ENCODE data around the gene KRTAP10-9. TPM values are rescaled to one million over a fixed set of nuclear protein-coding genes. Genes with fewer than 3 reads are reported as not detected.

KRTAP10-9 gene
- total and polyA plus RNA-seq, 2 donors (not counting 1 experiment from before 2014, with no cell fraction given) = not detected

- Histone ChIP-seq H3K9ac (ENCODE audit: insufficient read depth, low read length) (no peak overlapping the region), H3K36me3 (ENCODE audit: control insufficient read depth, insufficient read depth, low read length) (no peaks in the 10 kb centered on the region), H3K27me3 (ENCODE audit: control insufficient read depth, insufficient read depth, low read length) (no peaks in the 10 kb centered on the region), H2AFZ (ENCODE audit: low read length) (no peak overlapping the region), H4K20me1 (ENCODE audit: control insufficient read depth, extremely low read depth, insufficient read depth, low read length) (no peaks in the 10 kb centered on the region), H3K4me2 (ENCODE audit: extremely low read depth, insufficient read depth, low read length) (no peak overlapping the region), H3K27ac (ENCODE audit: insufficient read depth, low read length) (no peak overlapping the region), H3K4me1 (ENCODE audit: control insufficient read depth, extremely low read depth, insufficient read depth, low read length) (no peaks in the 10 kb centered on the region), H3K9me3 (ENCODE audit: control insufficient read depth, insufficient read depth, low read depth, low read length) (no peaks in the 10 kb centered on the region), H3K4me3 (replicated peaks in 1 of 4; ENCODE audit: control extremely low read depth in 1 of 4, insufficient read depth in 1 of 4, low read depth in 3 of 4, low read length in 4 of 4) (no peak overlapping the region), H3K79me2 (ENCODE audit: control insufficient read depth, insufficient read depth, low read length) (no peaks in the 10 kb centered on the region)
- TF ChIP-seq EZH2 (IDR thresholded peaks at IDR 0.05; ENCODE audit: low read length, missing control alignments) (no peak), CTCF (conservative IDR thresholded peaks at IDR 0.05 in 1 of 2, IDR thresholded peaks at IDR 0.05 in 1 of 2; ENCODE audit: low read depth in 1 of 2, low read length in 2 of 2) (no peak)
- no peak for DNase-seq (ENCODE audit: low read depth in 2 of 2)
Measured at GRCh38 chr21:44615466-44615865, 11.4 kb upstream of the KRTAP10-9 start.

- Histone ChIP-seq H3K36me3 (ENCODE audit: control insufficient read depth, insufficient read depth, low read length) (no peaks in the 10 kb centered on the region), H3K4me3 (replicated peaks in 1 of 4; ENCODE audit: control extremely low read depth in 1 of 4, insufficient read depth in 1 of 4, low read depth in 3 of 4, low read length in 4 of 4) (no peak overlapping the region), H3K79me2 (ENCODE audit: control insufficient read depth, insufficient read depth, low read length) (no peaks in the 10 kb centered on the region), H3K27ac (ENCODE audit: insufficient read depth, low read length) (no peak overlapping the region), H2AFZ (ENCODE audit: low read length) (no peak overlapping the region), H3K27me3 (ENCODE audit: control insufficient read depth, insufficient read depth, low read length) (no peaks in the 10 kb centered on the region), H3K4me2 (ENCODE audit: extremely low read depth, insufficient read depth, low read length) (no peak overlapping the region), H3K4me1 (ENCODE audit: control insufficient read depth, extremely low read depth, insufficient read depth, low read length) (no peaks in the 10 kb centered on the region), H4K20me1 (ENCODE audit: control insufficient read depth, extremely low read depth, insufficient read depth, low read length) (no peaks in the 10 kb centered on the region), H3K9ac (ENCODE audit: insufficient read depth, low read length) (no peak overlapping the region), H3K9me3 (ENCODE audit: control insufficient read depth, insufficient read depth, low read depth, low read length) (no peaks in the 10 kb centered on the region)
- TF ChIP-seq EZH2 (IDR thresholded peaks at IDR 0.05; ENCODE audit: low read length, missing control alignments) = no peak
- TF ChIP-seq CTCF (conservative IDR thresholded peaks at IDR 0.05 in 1 of 2, IDR thresholded peaks at IDR 0.05 in 1 of 2; ENCODE audit: low read depth in 1 of 2, low read length in 2 of 2) = no peak
- DNase-seq (ENCODE audit: low read depth in 2 of 2) = no peak
Measured at GRCh38 chr21:44615911-44616590, 10.8 kb upstream of the KRTAP10-9 start.

- H3K27me3 ChIP-seq (ENCODE audit: control insufficient read depth, insufficient read depth, low read length) = no peaks in the 10 kb centered on the region
- no peak for TF ChIP-seq EZH2 (IDR thresholded peaks at IDR 0.05; ENCODE audit: low read length, missing control alignments)
- TF ChIP-seq CTCF (conservative IDR thresholded peaks at IDR 0.05 in 1 of 2, IDR thresholded peaks at IDR 0.05 in 1 of 2; ENCODE audit: low read depth in 1 of 2, low read length in 2 of 2) = no peak
Measured at GRCh38 chr21:44616591-44616926, 10.3 kb upstream of the KRTAP10-9 start.

More at GRCh38 chr21:44616591-44616926, 10.3 kb upstream of the KRTAP10-9 start:
- H4K20me1 ChIP-seq (ENCODE audit: control insufficient read depth, extremely low read depth, insufficient read depth, low read length) = no peaks in the 10 kb centered on the region
- H3K4me2 ChIP-seq (ENCODE audit: extremely low read depth, insufficient read depth, low read length) = no peak overlapping the region
- H3K79me2 ChIP-seq (ENCODE audit: control insufficient read depth, insufficient read depth, low read length) = no peaks in the 10 kb centered on the region
- H3K9me3 ChIP-seq (ENCODE audit: control insufficient read depth, insufficient read depth, low read depth, low read length) = no peaks in the 10 kb centered on the region
- H3K27ac ChIP-seq (ENCODE audit: insufficient read depth, low read length) = no peak overlapping the region
- no peak overlapping the region for H3K9ac ChIP-seq (ENCODE audit: insufficient read depth, low read length)
- no peak overlapping the region for H2AFZ ChIP-seq (ENCODE audit: low read length)
- H3K4me1 ChIP-seq (ENCODE audit: control insufficient read depth, extremely low read depth, insufficient read depth, low read length) = no peaks in the 10 kb centered on the region
- H3K4me3 ChIP-seq (replicated peaks in 1 of 4; ENCODE audit: control extremely low read depth in 1 of 4, insufficient read depth in 1 of 4, low read depth in 3 of 4, low read length in 4 of 4) = no peak overlapping the region
- no peaks in the 10 kb centered on the region for H3K36me3 ChIP-seq (ENCODE audit: control insufficient read depth, insufficient read depth, low read length)
- DNase-seq (ENCODE audit: low read depth in 2 of 2) = no peak

Measured in fibroblast of lung (primary cell).